Cortex of kidney (tissue), 1 donor: ENCODE data around the gene GPR37L1.
"Not testable (repeated sequence)": the region's sequence is repeated elsewhere in the genome, so short reads cannot be mapped to it uniquely, and the experiment has no call there.

Experiments used
- DNase-seq: peaks from one replicate; lab custom pipeline; 2025; lab: John Stamatoyannopoulos, UW

The GPR37L1 gene

DNA sequence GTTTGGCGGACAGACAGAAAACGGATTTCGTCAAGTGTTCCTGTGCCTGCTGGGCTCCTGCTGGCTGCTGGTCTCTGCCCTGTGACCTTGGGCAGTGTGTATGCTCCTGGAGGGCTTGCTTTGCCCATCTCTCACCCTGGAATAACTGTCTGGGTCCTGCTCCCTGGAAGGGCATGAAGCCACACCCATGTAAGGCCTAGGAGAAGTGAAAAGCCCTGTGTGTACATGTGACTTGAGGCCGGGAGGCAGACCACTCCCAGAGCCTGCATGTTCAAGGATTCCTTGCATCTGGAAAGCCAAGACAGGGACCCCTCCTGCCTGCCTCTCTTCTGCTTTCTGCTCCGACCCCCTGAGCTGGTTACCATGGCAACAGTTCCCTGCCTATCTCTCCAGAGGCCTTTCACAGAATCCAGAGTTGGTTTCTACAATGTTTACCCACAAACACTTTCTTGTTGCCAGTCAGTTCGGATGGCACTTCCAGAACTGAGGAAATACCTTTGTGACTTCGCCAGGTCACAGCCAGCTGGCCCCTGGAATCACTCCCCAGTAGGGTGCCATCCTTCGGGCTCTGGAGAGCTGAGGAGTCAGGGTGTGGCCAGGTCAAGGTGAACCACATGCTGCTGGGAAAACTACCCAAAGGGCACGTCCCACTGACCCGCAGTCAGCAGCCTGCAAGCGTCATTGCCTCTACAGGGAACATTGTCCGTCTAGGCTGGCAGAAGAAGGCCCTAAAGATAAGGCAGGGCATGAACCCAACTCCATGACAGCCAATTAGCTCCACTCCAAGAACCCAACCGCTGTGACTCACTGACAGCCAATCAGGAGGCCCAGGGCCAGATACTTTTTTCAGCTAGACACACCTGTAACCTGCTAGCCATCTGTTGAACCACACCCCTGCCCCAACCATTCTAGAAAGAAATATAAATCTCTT, 14.7 kb upstream of the GPR37L1 start:
- no peak for DNase-seq

DNA sequence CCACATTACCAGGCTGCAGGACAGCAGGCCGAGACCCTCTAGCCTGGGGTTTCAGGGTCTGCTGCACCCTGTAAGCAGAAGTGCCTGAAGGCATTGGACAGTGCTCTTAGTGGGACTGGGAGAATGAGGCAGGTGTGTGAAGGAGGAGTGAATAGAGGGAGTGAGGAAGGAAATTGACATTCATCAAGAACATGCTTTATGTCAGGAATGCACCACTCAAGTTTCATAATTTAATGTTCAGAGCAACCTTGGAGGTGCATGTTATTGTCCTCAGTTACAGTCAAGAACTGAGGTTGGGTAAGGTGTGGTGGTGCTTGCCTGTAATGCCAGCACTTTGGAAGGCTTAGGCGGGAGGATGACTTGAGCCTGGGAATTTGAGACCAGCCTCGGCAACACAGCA, 11.7 kb upstream of the GPR37L1 start:
- DNase-seq, result no peak

DNA sequence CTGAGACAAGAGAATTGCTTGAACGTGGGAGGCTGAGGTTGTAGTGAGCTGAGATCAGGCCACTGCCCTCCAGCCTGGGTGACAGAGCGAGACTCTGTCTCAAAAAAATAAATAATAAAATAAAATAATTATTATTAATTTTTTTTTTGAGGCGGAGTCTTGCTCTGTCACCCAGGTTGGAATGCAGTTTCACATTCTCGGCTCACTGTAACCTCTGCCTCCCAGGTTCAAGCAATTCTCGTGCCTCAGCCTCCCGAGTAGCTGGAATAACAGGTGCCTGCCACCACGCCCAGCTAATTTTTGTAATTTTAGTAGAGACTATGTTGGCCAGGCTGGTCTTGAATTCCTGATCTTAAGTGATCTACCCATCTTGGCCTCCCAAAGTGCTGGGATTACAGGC, 11.1 kb upstream of the GPR37L1 start:
- not testable (repeated sequence) for DNase-seq

DNA sequence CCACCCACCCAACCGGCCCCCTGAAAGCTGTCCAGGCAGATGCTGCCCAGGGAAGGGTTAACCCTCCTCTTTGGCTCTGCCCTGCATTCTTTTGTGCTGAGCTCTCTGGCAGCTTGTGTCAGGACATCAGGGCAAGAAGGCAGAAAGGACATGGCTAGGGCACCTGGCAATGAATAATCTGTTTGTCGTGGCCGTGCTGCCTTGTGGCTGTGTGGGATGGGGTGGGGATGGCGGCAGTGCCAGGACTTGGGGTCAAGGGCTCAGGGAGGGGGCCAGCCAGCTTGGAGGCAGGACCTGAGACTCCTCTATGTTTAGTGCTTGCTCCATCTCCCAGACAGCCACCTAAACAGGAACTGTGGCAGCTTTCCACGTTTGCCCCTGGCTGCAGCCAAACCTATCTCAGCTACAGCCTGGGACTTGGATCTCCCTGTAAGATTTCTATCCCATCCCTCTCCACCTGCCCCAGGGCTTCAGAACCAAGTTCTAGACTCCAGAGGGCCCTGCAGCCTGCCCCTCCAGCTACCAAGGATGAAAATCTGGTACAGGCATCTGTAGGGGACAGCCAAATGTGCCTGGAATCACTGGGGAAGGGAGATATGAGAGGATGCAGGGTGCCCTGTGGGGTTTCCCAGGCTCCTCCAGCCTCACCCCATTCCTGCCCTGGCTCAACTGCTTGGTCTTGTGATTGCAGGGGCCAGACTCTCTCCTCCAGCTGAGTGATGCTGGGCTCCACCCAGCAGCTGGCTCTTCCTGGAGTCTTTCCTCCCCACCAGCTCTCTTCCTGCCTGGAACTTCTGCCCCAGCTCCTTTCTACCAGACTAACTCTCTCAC, 9.6 kb upstream of the GPR37L1 start:
- DNase-seq, result no peak

DNA sequence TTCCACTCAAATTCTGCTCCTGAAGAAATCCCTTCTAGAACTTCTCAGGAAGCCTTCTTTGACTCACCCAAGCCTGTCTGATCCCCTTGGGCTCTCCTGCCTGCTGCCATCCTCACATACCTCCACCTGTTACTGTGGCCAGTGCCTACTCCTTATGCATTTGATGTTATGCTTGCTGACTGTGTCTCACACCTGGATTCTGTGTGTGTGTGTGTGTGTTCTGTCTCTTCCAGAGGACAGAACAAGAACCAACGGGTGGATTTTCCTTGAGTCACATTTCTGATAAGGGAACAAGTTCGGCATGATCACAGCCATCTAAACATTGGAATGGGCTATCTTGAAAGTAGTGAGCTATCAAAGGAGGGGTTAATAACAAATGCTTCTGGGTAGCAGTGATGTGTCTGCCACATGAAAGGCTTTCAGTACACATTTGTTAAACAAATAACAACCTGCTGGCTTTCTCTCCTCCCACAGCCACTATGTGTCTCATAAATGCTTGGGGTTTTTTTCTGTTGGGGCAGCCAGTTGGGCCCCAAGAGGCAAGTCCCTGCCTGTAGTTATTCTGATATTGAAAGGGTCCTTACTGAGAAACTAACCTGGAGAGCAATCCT, 8.9 kb upstream of the GPR37L1 start:
- no peak for DNase-seq

DNA sequence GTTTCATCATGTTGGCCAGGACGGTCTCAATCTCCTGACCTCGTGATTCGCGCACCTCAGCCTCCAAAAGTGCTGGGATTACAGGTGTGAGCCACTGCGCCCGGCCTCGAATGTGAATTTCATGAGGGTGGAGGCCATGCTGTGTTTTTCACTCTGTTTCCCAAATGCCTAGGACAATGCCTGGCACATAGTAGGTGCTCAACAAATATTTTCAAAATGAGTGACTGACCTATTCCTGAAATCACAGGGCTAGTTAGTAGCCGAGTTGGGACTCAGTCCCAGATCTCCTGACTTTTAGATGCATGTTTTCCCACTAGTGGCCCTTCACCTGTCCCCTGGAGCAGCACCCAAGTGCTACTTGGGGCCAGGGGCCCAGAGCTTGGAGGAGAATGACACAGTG, 6.4 kb upstream of the GPR37L1 start:
- DNase-seq, result no peak

DNA sequence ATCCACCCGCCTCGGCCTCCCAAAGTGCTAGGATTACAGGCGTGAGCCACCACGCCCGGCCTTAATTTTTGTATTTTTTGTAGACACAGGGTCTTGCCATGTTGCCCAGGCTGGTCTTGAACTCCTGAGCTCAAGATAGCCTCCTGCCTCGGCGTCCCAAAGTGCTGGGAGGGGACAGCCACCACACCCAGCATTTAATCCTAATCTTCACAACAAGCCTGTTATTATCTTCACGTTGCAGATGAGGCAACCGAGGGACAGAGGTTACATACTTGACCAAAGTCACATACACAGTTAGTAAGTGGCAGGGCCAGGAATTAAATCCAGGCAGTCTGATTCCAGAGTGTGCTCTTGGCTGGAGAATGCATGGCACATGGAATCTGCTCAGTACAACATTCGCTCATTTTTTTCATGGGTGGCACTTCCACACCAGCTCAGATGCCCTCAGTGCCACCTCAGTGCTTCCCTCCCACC, 4.8 kb upstream of the GPR37L1 start:
- no peak for DNase-seq

DNA sequence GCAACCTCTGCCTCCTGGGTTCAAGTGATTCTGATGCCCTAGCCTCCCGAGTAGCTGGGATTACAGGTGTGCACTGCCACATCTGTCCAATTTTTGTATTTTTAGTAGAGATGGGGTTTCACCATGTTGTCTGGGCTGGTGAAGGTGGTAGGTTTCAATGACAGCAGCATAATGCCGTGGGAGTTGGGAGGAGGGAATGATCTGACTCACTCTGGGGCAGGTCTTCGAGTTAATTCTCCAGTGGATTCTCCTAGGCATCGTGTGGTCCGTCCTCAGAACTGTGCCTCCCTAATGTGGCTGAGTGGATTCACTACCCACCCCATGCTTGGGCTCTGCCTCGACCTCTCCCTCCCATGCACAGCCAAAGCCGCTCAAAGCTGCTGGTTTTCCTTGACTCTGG, 1.7 kb upstream of the GPR37L1 start:
- no peak for DNase-seq

DNA sequence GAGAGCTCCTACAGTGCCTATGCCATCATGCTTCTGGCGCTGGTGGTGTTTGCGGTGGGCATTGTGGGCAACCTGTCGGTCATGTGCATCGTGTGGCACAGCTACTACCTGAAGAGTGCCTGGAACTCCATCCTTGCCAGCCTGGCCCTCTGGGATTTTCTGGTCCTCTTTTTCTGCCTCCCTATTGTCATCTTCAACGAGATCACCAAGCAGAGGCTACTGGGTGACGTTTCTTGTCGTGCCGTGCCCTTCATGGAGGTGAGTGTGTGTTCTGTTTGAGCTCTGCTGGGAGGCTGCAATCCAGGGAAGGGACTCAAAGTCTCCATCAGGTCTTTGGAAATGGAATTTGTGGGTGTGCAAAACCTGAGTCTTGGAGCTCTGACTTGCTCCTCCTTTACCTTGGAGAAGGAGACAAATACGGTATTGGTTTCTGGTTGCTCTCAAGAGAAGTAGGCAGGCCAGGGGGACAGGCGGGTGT, 658 bp downstream of the GPR37L1 start:
- DNase-seq, result no peak

DNA sequence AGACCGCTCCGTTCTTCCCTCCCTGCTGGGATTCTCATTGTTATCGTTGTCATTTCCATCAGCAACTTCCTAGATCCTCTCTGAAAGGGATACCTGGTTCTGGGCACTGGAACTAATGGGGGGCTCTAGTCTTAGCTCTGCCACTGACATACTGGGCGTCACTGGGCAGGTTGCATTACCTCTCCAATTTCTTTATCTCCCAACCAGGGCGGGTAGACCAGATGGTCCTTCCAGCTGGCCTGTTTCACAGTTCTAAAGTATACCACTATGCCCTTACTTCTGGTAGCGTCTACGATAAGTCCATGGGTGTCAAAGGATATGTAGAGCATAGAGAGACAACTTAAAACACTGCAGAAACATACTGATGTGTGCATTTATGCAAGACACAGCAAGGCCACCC, 1.4 kb downstream of the GPR37L1 start:
- no peak for DNase-seq

DNA sequence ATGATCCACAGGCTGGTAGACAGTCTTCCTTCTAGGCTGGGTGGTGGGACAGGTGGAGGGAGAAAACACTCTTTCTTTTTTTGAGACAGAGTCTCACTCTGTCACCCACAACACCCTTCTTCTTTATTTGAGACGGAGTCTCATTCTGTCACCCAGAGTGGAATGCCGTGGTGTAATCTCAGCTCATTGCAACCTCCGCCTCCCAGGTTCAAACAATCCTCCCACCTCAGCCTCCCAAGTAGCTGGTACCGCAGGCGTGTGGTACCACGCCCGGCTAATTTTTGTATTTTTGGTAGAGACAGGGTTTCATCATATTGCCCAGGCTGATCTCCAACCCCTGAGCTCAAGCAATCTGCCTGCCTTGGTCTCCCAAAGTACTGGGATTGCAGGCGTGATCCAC, 2.9 kb downstream of the GPR37L1 start:
- no peak for DNase-seq

DNA sequence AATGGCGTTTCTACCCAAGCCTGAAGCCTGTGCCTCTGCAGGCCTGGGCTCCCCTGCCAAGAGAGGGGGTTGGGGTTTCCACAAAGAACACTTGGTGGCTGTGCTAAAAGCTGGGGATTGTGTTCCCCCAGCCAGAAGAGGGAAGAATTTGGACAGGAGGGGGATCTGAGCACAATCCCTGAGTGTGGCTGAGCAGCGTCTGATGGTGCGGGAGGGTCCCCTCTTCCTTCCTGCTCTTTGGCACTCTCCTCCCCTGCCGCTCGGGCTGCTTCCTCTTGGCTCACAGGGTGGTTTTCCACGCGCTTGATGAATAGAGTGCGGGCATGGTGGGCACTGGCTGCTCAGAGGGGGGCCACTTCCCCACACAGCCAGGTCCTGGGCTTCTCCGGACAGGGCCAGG, 3.7 kb downstream of the GPR37L1 start:
- no peak for DNase-seq

DNA sequence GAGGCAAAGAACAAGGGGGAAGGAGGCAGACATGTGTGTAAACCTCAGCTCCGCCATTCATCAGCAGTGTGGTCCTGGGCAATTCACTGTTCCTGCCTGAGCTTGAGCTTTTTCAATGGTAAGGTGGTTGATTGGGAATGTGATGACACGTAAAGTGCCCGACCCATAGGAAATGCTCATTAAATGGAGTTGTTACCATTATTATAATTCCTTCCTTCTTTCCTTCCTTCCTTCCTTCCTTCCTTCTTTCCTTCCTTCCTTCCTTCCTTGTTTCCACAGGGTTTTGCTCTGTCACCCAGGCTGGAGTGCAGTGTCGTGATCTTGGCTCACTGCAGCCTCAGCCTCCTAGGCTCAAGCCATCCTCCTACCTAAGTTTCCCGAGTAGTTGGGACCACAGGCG, 4.3 kb downstream of the GPR37L1 start:
- DNase-seq, result no peak

DNA sequence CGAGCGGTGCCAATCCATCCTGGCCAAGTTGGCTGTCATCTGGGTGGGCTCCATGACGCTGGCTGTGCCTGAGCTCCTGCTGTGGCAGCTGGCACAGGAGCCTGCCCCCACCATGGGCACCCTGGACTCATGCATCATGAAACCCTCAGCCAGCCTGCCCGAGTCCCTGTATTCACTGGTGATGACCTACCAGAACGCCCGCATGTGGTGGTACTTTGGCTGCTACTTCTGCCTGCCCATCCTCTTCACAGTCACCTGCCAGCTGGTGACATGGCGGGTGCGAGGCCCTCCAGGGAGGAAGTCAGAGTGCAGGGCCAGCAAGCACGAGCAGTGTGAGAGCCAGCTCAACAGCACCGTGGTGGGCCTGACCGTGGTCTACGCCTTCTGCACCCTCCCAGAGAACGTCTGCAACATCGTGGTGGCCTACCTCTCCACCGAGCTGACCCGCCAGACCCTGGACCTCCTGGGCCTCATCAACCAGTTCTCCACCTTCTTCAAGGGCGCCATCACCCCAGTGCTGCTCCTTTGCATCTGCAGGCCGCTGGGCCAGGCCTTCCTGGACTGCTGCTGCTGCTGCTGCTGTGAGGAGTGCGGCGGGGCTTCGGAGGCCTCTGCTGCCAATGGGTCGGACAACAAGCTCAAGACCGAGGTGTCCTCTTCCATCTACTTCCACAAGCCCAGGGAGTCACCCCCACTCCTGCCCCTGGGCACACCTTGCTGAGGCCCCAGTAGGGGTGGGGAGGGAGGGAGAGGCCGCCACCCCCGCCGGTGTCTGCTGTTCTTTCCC, 5.3 kb downstream of the GPR37L1 start:
- DNase-seq, result no peak

DNA sequence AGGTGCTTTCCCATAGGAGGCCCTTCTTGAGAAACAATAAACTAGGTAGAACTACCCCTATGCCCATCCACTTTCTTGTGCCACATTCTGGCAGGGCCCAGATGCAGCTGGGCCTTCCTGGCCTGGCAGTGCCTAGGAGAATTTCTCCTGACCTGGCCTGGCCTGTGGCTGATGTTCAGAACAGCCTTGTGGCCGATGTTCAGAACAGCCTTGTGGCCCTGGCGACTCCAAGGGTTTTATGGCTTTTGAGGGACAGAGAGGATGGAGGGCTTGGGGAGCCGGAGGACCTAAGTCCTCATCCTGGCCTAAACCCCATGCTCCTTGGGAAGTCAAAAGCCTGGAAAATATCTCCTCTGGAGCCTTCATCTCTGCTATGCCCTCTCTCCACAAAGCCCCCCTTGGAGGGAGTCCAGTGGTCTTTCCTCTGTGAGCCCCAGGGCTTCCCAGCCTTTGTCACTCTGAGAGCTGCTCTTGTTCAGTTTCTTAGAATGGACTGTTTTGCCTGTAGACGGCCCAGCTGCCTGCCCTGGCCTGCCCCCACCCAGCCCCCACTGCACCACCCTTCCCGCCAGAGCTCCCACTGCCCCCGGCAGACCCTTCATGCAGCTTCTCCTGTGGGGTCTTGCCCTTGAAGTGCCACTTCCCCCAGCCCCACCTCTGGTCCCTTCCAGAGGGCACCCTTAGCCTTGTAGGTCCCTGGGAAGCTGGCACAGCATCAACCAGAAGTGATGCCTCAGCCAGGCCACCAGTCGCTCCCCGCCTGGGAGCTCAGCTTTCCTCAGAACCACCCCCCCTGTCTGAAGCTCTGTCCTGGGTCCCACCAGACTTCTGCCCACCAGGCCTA, 7.0 kb downstream of the GPR37L1 start:
- no peak for DNase-seq

DNA sequence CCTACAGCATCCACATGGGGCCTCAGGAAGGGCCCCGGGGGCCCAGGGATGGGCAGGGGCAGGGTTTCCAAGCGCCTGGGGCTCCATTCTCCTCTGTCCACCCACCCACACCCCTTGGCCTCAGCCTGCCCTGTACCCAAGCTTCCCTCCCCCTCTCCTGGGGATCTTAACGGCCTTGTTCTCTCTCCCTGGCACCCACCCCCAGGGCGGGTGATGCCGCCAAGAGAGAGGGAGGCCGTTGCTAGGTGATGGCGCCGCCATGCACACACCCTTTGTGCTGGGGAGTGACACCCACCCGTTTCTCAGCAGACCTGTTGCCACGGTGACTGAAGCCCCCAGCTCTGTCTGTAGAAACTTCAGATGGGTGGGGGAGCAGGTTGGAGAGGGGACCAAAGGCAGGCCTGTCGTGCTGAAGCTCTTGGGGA, 7.6 kb downstream of the GPR37L1 start:
- no peak for DNase-seq

DNA sequence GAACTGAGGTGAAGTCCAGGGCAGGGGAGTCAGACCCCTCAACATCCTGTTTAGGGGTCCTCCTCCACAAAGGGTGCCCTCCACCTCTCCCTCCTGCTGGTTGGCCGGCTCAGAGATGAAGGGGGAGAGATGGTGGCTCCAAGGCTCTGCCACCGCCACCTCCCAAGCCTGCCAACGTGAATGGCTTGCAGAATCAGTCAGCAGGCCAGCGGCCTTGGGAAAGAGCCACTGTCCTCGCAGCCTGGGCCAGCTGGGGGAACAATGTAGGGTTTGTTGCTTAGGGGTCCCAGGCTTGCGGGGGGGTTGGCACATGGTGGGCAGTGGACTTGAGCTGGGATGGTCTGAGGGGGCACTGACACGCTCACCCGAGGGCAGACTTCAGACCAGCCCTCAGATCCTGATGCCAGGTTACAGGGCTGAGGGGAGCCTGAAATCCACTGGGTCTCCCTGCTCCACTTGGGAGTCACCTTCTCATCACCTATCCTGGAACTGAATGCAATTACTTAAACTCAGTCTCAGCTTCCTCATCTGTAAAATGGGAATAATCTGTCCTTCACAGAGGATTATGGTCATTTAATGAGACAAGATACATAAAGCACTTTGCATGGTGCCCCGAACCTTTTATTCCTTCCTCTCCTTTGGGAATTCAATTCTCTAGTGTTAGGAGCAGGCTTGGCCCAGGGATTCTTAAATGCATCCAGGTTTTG, 8.3 kb downstream of the GPR37L1 start:
- no peak for DNase-seq

DNA sequence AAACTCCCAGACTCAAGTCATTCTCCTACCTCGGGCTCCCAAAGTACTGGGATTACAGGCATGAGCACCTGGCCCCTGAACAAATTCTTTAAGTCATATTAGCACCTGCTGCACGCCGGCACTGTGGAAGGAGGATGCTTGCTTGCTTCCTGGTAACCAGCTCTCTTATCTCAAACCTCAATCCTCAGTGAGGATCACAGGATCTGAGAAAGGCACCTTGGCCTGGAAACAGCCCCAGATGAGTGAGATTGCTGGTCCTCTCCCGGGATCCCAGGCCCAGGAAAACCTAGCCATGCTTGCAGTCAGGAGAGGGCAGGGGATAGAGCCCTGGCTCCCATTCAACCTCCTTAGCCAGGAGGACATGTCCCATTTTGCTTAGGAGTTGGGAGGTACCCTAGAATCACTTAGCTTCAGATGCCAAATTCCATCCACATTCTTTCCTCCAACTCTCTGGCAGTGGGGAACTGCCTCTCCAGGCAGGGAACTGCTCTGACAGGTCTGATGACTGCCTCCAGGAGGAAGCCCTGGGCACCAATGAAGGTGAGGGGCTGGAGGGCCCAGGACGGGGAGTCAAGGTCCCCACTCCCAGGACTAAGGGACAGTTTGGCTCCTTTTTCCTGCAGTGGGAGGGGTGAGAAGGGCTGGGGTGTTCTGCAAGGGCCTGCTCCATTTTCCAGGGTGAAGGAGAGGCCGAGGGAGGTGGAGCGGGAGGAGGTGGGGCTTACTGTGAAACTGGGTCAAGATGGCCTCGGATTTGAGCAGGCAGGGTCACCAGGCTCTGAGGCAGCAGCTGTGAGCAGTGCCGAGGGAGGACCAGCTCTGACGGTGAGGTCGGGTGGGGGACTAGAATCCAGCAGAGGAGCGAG, 9.5 kb downstream of the GPR37L1 start:
- no peak for DNase-seq

DNA sequence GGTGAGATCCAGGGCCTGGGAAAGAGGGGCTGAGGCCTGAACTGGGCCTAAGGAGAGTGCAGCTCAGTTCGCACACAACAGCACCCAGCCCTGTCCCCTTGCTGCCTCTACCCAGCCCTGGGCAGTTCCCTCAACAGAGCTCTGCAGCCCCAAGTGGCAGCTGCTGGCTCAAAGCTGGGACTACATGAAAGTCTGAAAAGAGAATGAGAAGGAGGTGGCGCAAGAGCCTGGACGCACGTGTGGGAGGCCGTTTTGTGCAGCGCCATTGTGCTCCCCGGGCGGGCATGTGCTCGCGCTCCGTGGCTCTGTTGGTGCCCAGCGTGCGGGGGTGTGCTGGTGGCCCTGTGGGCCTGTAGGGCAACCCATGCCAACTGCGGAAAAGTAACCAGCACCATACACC, 10.3 kb downstream of the GPR37L1 start:
- no peak for DNase-seq
